Prostate gland (tissue), 2 donors: ENCODE results near the gene GPR171.

Experiments used
- POLR2A ChIP-seq: fragments of 450-650 bp; IDR thresholded peaks from one replicate; pipeline ENCODE4 v1.6.1; 2016; ENCODE audit warnings: antibody characterized with exemption, mild to moderate bottlenecking
- TF ChIP-seq, protein P1 (sequence below), 4 experiments: fragments of 200-600 bp in 2 of 4; fragments of 450-650 bp in 2 of 4; sonication (generic) in 2 of 4; IDR thresholded peaks; 1 replicate in 3 of 4; 2 replicates in 1 of 4; pipeline ENCODE4 v1.5.1; 2016 to 2019; ENCODE audit warnings: antibody characterized with exemption in 4 of 4, mild to moderate bottlenecking in 2 of 4, moderate library complexity in 2 of 4

DNA sequence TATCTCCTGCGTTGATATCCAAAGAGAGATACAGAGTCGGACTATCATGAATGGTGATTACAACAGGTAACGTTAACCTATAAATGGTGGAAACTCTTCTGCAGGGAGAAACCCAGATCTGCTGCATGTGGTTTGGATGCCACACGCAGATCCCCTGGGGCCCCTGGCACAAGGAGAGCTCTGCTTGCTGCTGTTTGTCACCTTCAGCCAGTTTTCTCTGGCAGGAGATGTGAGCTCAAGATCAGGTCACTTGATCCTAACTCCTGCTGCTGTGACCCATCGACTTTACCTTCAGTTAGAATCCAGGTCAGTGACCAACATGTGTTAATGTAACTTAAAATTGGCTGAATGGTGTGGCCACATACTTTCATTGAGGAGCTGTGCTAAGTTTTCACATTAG lies 23.8 kb upstream of the GPR171 start:
- TF ChIP-seq POLR2A = no peak
- TF ChIP-seq, protein P1, sequence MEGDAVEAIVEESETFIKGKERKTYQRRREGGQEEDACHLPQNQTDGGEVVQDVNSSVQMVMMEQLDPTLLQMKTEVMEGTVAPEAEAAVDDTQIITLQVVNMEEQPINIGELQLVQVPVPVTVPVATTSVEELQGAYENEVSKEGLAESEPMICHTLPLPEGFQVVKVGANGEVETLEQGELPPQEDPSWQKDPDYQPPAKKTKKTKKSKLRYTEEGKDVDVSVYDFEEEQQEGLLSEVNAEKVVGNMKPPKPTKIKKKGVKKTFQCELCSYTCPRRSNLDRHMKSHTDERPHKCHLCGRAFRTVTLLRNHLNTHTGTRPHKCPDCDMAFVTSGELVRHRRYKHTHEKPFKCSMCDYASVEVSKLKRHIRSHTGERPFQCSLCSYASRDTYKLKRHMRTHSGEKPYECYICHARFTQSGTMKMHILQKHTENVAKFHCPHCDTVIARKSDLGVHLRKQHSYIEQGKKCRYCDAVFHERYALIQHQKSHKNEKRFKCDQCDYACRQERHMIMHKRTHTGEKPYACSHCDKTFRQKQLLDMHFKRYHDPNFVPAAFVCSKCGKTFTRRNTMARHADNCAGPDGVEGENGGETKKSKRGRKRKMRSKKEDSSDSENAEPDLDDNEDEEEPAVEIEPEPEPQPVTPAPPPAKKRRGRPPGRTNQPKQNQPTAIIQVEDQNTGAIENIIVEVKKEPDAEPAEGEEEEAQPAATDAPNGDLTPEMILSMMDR (IDR thresholded peaks at IDR 0.05) = no peak
